ENCODE results near the gene SLC5A9.

GRCh38 chr1:48177257-48177656, 45.3 kb upstream of the SLC5A9 start:
- TF ChIP-seq, protein P1, sequence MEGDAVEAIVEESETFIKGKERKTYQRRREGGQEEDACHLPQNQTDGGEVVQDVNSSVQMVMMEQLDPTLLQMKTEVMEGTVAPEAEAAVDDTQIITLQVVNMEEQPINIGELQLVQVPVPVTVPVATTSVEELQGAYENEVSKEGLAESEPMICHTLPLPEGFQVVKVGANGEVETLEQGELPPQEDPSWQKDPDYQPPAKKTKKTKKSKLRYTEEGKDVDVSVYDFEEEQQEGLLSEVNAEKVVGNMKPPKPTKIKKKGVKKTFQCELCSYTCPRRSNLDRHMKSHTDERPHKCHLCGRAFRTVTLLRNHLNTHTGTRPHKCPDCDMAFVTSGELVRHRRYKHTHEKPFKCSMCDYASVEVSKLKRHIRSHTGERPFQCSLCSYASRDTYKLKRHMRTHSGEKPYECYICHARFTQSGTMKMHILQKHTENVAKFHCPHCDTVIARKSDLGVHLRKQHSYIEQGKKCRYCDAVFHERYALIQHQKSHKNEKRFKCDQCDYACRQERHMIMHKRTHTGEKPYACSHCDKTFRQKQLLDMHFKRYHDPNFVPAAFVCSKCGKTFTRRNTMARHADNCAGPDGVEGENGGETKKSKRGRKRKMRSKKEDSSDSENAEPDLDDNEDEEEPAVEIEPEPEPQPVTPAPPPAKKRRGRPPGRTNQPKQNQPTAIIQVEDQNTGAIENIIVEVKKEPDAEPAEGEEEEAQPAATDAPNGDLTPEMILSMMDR (optimal IDR thresholded peaks at IDR 0.05 in 1 of 3, IDR thresholded peaks at IDR 0.05 in 1 of 3, conservative IDR thresholded peaks at IDR 0.05 in 1 of 3; ENCODE audit: extremely low read depth in 1 of 3, insufficient read depth in 2 of 3, low read length in 3 of 3): peak in 2 of 3 experiments; percentile 18 to 30
- TF ChIP-seq EZH2 (IDR thresholded peaks at IDR 0.05; ENCODE audit: low read length): no peak
